Thyroid gland (tissue), 4 donors: Measurements from ENCODE around the gene OR9Q2. TPM values are rescaled to one million over a fixed set of nuclear protein-coding genes. Genes with fewer than 3 reads are reported as not detected.

ENCODE experiments used
- DNase-seq, 2 donors: peaks; one replicate each; pipeline ENCODE4 v3.0.0-alpha.2; 2019
- H3K27ac ChIP-seq, 3 donors: fragments of 200-600 bp; sonication (generic); 1 replicate in 2 of 3; 2 replicates in 1 of 3; pipeline ENCODE4 v1.5.1; 2016 to 2019; ENCODE audit warnings: mild to moderate bottlenecking in 1 of 3, moderate library complexity in 1 of 3
- H3K27me3 ChIP-seq: fragments of 200-600 bp; sonication (generic); one replicate; pipeline ENCODE4 v1.5.1; 2019
- H3K36me3 ChIP-seq, 2 donors: fragments of 200-600 bp; sonication (generic); one replicate each; pipeline ENCODE4 v1.5.1; 2016 to 2019
- H3K4me1 ChIP-seq, 2 donors: fragments of 200-600 bp; sonication (generic); one replicate each; pipeline ENCODE4 v1.5.1; 2017 to 2019
- H3K4me3 ChIP-seq, 3 donors: fragments of 200-600 bp; sonication (generic); replicated peaks in 1 of 3; 1 replicate in 2 of 3; 2 replicates in 1 of 3; pipeline ENCODE4 v1.5.1; 2016; ENCODE audit warnings: mild to moderate bottlenecking in 1 of 3
- H3K9me3 ChIP-seq: fragments of 200-600 bp; sonication (generic); one replicate; pipeline ENCODE4 v1.5.1; 2017
- POLR2A ChIP-seq, 2 donors: fragments of 450-650 bp; IDR thresholded peaks; one replicate each; pipeline ENCODE4 v1.6.1; 2017; ENCODE audit warnings: antibody characterized with exemption in 2 of 2, mild to moderate bottlenecking in 2 of 2, moderate library complexity in 1 of 2
- WGBS, 2 donors: methylation state at CpG; one replicate each; pipeline ENCODE4 v1.1.5; 2017; 5-methylcytosine and 5-hydroxymethylcytosine counted together
- intact Hi-C: fragments of 100-400 bp; cut with DNase I; formaldehyde crosslinking; loops from one replicate; pipeline ENCODE4 v1.15.1; 2023
- total RNA-seq, 4 donors: library from RNA; depleted of rRNA; stranded (reverse); fragments of >200 nt; gene quantifications; one replicate each; pipeline ENCODE4 v1.2.3, GENCODE V29; 2016
- TF ChIP-seq, protein P1 (sequence below), 6 experiments: fragments of 200-600 bp in 3 of 6; fragments of 450-650 bp in 3 of 6; sonication (generic) in 3 of 6; IDR thresholded peaks; one replicate each; pipeline ENCODE4 v1.5.1; 2016 to 2019; ENCODE audit warnings: antibody characterized with exemption in 6 of 6, mild to moderate bottlenecking in 2 of 6, inconsistent platforms in 1 of 6, moderate library complexity in 1 of 6

The OR9Q2 gene, protein sequence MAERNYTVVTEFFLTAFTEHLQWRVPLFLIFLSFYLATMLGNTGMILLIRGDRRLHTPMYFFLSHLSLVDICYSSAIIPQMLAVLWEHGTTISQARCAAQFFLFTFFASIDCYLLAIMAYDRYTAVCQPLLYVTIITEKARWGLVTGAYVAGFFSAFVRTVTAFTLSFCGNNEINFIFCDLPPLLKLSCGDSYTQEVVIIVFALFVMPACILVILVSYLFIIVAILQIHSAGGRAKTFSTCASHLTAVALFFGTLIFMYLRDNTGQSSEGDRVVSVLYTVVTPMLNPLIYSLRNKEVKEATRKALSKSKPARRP
- total RNA-seq = not detected

DNA sequence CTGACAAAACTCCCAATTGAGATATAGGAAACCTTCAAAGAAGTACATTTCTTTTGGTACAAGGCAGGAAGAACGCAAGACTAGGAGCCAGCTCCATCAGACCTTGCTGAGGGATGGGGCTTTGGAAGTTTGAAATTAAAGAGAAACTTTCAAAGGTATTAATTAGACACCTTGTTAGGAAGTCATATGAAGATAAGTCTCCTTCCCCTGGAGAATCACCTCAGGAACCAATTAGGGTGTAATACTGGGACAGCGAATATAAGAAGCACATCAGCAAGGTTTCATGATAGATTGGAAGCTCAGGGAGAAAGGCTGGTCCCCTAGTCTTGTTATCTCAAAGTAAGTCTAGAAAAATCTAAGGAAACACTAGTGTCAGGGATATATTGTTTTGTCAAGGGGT is at the start of gene OR9Q2:
Gene OR9Q2 (plus strand): TSS at position 301 of the 400 bp plus-strand sequence. CDS start 1,421 bp downstream, outside the sequence.
- intact Hi-C loops = no loop called here
- TF ChIP-seq POLR2A (IDR thresholded peaks at IDR 0.05) = no peak
- TF ChIP-seq, protein P1, sequence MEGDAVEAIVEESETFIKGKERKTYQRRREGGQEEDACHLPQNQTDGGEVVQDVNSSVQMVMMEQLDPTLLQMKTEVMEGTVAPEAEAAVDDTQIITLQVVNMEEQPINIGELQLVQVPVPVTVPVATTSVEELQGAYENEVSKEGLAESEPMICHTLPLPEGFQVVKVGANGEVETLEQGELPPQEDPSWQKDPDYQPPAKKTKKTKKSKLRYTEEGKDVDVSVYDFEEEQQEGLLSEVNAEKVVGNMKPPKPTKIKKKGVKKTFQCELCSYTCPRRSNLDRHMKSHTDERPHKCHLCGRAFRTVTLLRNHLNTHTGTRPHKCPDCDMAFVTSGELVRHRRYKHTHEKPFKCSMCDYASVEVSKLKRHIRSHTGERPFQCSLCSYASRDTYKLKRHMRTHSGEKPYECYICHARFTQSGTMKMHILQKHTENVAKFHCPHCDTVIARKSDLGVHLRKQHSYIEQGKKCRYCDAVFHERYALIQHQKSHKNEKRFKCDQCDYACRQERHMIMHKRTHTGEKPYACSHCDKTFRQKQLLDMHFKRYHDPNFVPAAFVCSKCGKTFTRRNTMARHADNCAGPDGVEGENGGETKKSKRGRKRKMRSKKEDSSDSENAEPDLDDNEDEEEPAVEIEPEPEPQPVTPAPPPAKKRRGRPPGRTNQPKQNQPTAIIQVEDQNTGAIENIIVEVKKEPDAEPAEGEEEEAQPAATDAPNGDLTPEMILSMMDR (IDR thresholded peaks at IDR 0.05) = no peak
- 87% methylated on average over 2 of the region's 2 CpGs for WGBS, 2 donors

DNA sequence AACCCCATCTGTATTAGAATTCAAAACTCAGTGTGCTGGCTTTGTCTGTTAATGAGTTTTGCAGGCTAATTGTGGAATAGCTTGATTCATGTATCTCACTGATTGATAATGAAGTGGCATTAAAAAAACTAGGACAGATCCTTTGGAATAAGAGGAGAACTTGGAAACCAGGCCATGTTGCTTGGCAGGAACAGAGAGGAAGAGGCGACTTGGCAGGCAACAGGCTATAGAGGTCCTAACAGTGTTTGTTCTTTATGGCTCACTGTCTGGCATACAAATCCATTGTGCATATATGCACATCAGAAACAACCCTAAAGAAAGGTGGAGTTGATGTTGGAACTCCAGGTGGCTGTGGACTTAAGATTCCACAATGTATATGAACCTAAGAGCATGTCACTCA is 46.1 kb upstream of the OR9Q2 start:
- WGBS, 2 donors = 78 to 92% methylated on average over 1 of the region's 1 CpG
- TF ChIP-seq, protein P1 (IDR thresholded peaks at IDR 0.05) = no peak
- Histone ChIP-seq H3K27ac (no peak overlapping the region), H3K4me1 (no peaks in the 10 kb centered on the region), H3K27me3 (no peaks in the 10 kb centered on the region), H3K36me3 (no peaks in the 10 kb centered on the region), H3K4me3 (no peak overlapping the region), H3K9me3 (no peaks in the 10 kb centered on the region)
- intact Hi-C loops = no loop called here
- DNase-seq = no peak

More for the DNA sequence above, at the start of gene OR9Q2:
- Histone ChIP-seq H3K4me1 (no peaks in the 10 kb centered on the region), H3K27me3 (no peaks in the 10 kb centered on the region), H3K9me3 (no peaks in the 10 kb centered on the region), H3K4me3 (no peak within 1 kb of the TSS), H3K36me3 (no peaks in the 10 kb centered on the region), H3K27ac (no peak within 1 kb of the TSS)
- DNase-seq = no peak

DNA sequence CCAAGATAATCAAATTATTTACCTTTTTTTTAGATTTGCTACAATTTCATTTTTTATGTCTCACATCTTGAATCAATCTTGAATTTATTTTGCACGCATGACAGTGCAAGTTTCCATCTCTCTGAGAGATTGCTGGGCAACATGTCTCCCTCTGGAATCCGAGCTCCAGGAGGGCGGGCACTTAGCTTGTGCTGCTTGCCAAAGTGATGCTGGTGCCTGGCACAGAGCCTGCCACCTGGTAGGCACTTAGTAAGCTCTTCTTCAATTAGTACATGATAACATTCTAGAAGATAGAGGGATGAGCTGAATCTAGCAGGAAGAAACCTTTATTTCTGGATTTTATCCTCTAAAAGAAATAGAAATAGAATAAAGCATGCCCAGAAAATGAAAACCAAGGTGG is 36.1 kb upstream of the OR9Q2 start:
- intact Hi-C loops = no loop called here

DNA sequence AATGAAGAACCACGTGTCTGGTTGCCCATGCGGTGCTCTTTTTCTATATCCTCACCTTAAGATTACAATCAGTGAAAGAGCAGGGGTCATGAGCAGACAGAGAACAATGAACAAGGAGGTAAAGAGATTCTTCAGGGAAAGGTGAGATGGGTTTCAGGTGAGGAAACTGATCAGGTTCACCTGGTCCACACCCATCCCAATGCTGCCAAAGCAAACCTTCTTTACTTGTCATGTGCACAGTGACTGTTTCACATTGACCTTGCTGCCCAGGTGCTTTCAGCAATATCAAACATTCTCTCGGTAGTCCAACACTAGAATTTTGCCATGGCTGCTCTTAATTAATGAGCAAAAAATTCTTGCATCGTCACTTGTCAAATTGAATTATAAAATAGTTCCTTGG is 24.5 kb upstream of the OR9Q2 start:
- H3K36me3 ChIP-seq = no peaks in the 10 kb centered on the region
- no peaks in the 10 kb centered on the region for H3K4me1 ChIP-seq
- H3K4me3 ChIP-seq = no peak overlapping the region
- no peak overlapping the region for H3K27ac ChIP-seq
- intact Hi-C loops = no loop called here
- WGBS, 2 donors = 80 to 82% methylated on average over 4 of the region's 4 CpGs
- no peaks in the 10 kb centered on the region for H3K27me3 ChIP-seq
- TF ChIP-seq POLR2A (IDR thresholded peaks at IDR 0.05) = no peak
- TF ChIP-seq, protein P1 (IDR thresholded peaks at IDR 0.05) = no peak
- DNase-seq = no peak
- H3K9me3 ChIP-seq = no peaks in the 10 kb centered on the region

More for the DNA sequence above, 36.1 kb upstream of the OR9Q2 start:
- no peak for DNase-seq
- TF ChIP-seq, protein P1 (IDR thresholded peaks at IDR 0.05) = no peak
- no peak for TF ChIP-seq POLR2A (IDR thresholded peaks at IDR 0.05)
- H3K4me3 ChIP-seq = no peak overlapping the region
- WGBS, 2 donors = 65 to 81% methylated on average over 3 of the region's 3 CpGs
- no peaks in the 10 kb centered on the region for H3K36me3 ChIP-seq
- no peaks in the 10 kb centered on the region for H3K4me1 ChIP-seq
- H3K27me3 ChIP-seq = no peaks in the 10 kb centered on the region
- H3K27ac ChIP-seq = no peak overlapping the region
- no peaks in the 10 kb centered on the region for H3K9me3 ChIP-seq

DNA sequence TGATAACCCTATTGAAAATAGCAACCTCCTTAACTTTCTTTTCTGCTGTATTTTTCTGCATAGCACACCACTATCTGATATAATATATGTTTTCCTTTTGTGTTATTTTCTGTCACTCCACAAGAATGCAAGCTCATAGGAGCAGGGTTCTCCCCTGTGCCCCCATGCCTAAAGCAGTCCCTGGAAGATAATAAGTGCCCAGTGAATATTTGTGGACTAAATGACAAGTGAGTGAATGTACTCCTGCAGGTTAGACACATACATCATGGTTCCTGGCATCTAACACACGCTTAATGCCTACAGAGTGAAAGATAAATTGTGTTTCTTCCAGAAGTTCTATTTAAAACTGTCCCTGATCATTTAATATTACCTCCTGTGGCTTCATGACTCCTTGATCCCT is 23.9 kb upstream of the OR9Q2 start:
- Histone ChIP-seq H3K4me1 (no peaks in the 10 kb centered on the region), H3K4me3 (no peak overlapping the region), H3K9me3 (no peaks in the 10 kb centered on the region), H3K27me3 (no peaks in the 10 kb centered on the region), H3K27ac (no peak overlapping the region), H3K36me3 (no peaks in the 10 kb centered on the region)
- intact Hi-C loops = no loop called here
- 71 to 85% methylated on average over 1 of the region's 1 CpG for WGBS, 2 donors
- DNase-seq = no peak
- TF ChIP-seq, protein P1 (IDR thresholded peaks at IDR 0.05) = no peak
- no peak for TF ChIP-seq POLR2A (IDR thresholded peaks at IDR 0.05)
